GM04504 (cell line): Measurements from ENCODE around the gene CCNJ.
A peak's percentile ranks its signal among the peaks of the same experiment; 100 is the strongest.
"Not testable (repeated sequence)": the region's sequence is repeated elsewhere in the genome, so short reads cannot be mapped to it uniquely, and the experiment has no call there.

Experiments used
- DNase-seq: peaks from one replicate; pipeline ENCODE4 v3.0.0-alpha.2; 2012; ENCODE audit warnings: low read depth

CCNJ gene

GRCh38 chr10:96043033-96043892 lies at the start of gene CCNJ:
CCNJ (plus strand) TSS chr10:96043583; CDS start chr10:96044394, 811 bp downstream.
- peak; percentile 73 for DNase-seq

- DNase-seq = not testable (repeated sequence)
Measured at GRCh38 chr10:95994376-95994775, 49.0 kb upstream of the CCNJ start.

GRCh38 chr10:95998255-95998784 lies 45.1 kb upstream of the CCNJ start:
- DNase-seq = no peak

- DNase-seq = no peak
Measured at GRCh38 chr10:96013956-96014355, 29.4 kb upstream of the CCNJ start.

GRCh38 chr10:96014473-96015102 lies 28.8 kb upstream of the CCNJ start:
- DNase-seq = no peak

GRCh38 chr10:96017191-96017687 lies 26.1 kb upstream of the CCNJ start:
- peak; percentile 35 for DNase-seq

GRCh38 chr10:96021332-96021731 lies 22.1 kb upstream of the CCNJ start:
- no peak for DNase-seq

GRCh38 chr10:96022739-96023138 lies 20.6 kb upstream of the CCNJ start:
- no peak for DNase-seq

GRCh38 chr10:96023168-96023567 lies 20.2 kb upstream of the CCNJ start:
- no peak for DNase-seq

GRCh38 chr10:96025566-96025965 lies 17.8 kb upstream of the CCNJ start:
- no peak for DNase-seq

- DNase-seq = no peak
Measured at GRCh38 chr10:96034625-96035024, 8.8 kb upstream of the CCNJ start.

- no peak for DNase-seq
Measured at GRCh38 chr10:96038476-96039387, 4.7 kb upstream of the CCNJ start.

GRCh38 chr10:96041146-96041545 lies 2.2 kb upstream of the CCNJ start:
- DNase-seq = no peak

GRCh38 chr10:96043893-96044715 lies 721 bp downstream of the CCNJ start:
- DNase-seq = peak; percentile 18

- DNase-seq = peak; percentile 8
Measured at GRCh38 chr10:96044736-96045135, 1.4 kb downstream of the CCNJ start.

- no peak for DNase-seq
Measured at GRCh38 chr10:96046546-96046945, 3.2 kb downstream of the CCNJ start.

- DNase-seq = no peak
Measured at GRCh38 chr10:96047004-96047649, 3.7 kb downstream of the CCNJ start.

GRCh38 chr10:96047925-96048324 lies 4.5 kb downstream of the CCNJ start:
- not testable (repeated sequence) for DNase-seq

- no peak for DNase-seq
Measured at GRCh38 chr10:96049340-96049739, 6.0 kb downstream of the CCNJ start.

GRCh38 chr10:96053985-96054384 lies 10.6 kb downstream of the CCNJ start:
- no peak for DNase-seq
